PC-3 (cell line): ENCODE measurements around the gene DPCD.

ENCODE experiments used
- EZH2 ChIP-seq: fragments of 300-600 bp; sonication (generic); IDR thresholded peaks from one replicate; pipeline ENCODE4 v1.6.1; 2017; ENCODE audit warnings: antibody characterized with exemption, mild to moderate bottlenecking, low read length; ENCODE audit not compliant: unreplicated experiment
- EZH2phosphoT487 ChIP-seq: fragments of 300-600 bp; sonication (generic); IDR thresholded peaks from 2 replicates; pipeline ENCODE4 v1.6.1; 2018; ENCODE audit warnings: mild to moderate bottlenecking, antibody characterized with exemption, low read length, borderline replicate concordance
- TF ChIP-seq, protein P1 (sequence below): fragments of 300-600 bp; sonication (generic); conservative IDR thresholded peaks from 2 replicates; pipeline ENCODE4 v1.5.1; 2017; ENCODE audit warnings: antibody characterized with exemption, low read depth, mild to moderate bottlenecking, low read length

DNA sequence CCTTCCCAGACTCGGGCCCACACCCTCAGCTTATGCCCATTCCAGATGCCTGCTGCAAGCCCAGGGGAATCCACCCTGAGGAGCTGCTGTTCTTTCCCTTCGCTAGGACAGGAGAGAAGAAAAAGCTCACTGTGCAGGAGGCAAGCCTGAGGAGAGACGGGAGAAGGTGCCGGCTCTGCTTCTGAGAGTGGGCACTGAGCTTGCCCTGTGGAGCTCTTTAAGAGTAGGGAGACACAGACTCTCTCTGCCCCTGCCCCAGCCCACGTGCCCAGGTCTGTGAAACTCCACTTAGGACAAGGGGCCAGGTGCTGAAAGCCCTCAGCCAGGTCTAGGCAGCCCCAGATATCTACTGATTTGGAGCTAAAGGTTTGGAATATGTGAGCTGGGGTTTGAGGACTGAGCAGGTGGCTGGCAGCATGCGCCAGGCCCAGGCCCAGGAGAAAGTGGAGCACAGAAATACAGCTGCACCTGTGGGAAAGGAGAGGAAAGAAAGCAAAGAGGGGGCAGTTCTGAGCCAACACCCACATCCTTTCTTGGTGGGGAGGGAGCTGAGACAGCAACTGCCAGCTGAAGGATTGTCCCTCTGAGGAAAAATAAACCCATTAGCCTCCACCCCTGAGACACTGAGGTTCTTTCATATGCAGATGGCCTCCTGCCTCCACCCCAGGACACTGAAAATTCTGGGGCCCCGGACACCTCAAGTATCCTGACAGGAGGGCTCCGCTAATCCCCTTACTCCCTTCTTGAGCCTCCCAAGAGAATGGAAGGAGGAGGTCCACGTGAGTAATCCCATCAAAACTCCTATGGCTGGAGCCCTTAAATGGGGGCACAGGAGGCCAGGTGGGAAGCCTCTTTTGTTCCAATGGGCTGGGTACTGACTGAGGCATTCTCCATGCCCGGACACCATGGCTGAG is 7.4 kb upstream of the DPCD start:
- TF ChIP-seq, protein P1, sequence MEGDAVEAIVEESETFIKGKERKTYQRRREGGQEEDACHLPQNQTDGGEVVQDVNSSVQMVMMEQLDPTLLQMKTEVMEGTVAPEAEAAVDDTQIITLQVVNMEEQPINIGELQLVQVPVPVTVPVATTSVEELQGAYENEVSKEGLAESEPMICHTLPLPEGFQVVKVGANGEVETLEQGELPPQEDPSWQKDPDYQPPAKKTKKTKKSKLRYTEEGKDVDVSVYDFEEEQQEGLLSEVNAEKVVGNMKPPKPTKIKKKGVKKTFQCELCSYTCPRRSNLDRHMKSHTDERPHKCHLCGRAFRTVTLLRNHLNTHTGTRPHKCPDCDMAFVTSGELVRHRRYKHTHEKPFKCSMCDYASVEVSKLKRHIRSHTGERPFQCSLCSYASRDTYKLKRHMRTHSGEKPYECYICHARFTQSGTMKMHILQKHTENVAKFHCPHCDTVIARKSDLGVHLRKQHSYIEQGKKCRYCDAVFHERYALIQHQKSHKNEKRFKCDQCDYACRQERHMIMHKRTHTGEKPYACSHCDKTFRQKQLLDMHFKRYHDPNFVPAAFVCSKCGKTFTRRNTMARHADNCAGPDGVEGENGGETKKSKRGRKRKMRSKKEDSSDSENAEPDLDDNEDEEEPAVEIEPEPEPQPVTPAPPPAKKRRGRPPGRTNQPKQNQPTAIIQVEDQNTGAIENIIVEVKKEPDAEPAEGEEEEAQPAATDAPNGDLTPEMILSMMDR: no peak
- TF ChIP-seq EZH2 (no peak), EZH2phosphoT487 (no peak)
